GM23338 (cell line): Measurements from ENCODE around the gene POLR3E. TPM values are rescaled to one million over a fixed set of nuclear protein-coding genes. Genes with fewer than 3 reads are reported as not detected.

Experiments used
- ATAC-seq: fragments of 200-7000 bp; cut with Tn5 transposase; 3 replicates; pipeline ENCODE4 v1.9.1; 2020
- DNase-seq: peaks from one replicate; pipeline ENCODE4 v3.0.0-alpha.2; 2015; ENCODE audit warnings: low spot score
- H2AFZ ChIP-seq: fragments of 200-600 bp; sonication (generic); 2 replicates; pipeline ENCODE4 v1.8.0; 2016; ENCODE audit warnings: antibody characterized with exemption, mild to moderate bottlenecking, moderate library complexity
- H3F3A ChIP-seq: fragments of 200-600 bp; sonication (generic); replicated peaks from 2 replicates; pipeline ENCODE4 v1.8.0; 2017; ENCODE audit warnings: antibody characterized with exemption, mixed run types, low read depth
- H3K27ac ChIP-seq: fragments of 200-600 bp; sonication (generic); 2 replicates; pipeline ENCODE4 v1.6.1; 2016; ENCODE audit warnings: low read depth
- H3K27me3 ChIP-seq: fragments of 200-600 bp; sonication (generic); 2 replicates; pipeline ENCODE4 v1.8.0; 2016; ENCODE audit warnings: mild to moderate bottlenecking, mixed run types, moderate library complexity; ENCODE audit not compliant: insufficient read depth
- H3K36me3 ChIP-seq: fragments of 200-600 bp; sonication (generic); 2 replicates; pipeline ENCODE4 v1.8.0; 2016; ENCODE audit warnings: mild to moderate bottlenecking; ENCODE audit not compliant: insufficient read depth
- H3K4me1 ChIP-seq: fragments of 200-600 bp; sonication (generic); 2 replicates; pipeline ENCODE4 v1.8.0; 2016; ENCODE audit warnings: mild to moderate bottlenecking, moderate library complexity; ENCODE audit not compliant: insufficient read depth
- H3K4me2 ChIP-seq: fragments of 200-600 bp; sonication (generic); 2 replicates; pipeline ENCODE4 v1.7.1; 2017; ENCODE audit warnings: mixed run types
- H3K4me3 ChIP-seq: fragments of 200-600 bp; sonication (generic); 2 replicates; pipeline ENCODE4 v1.6.1; 2016; ENCODE audit warnings: mixed run types
- H3K79me2 ChIP-seq: fragments of 200-600 bp; sonication (generic); replicated peaks from 2 replicates; pipeline ENCODE4 v1.8.0; 2017; ENCODE audit warnings: mild to moderate bottlenecking; ENCODE audit not compliant: insufficient read depth
- H3K9me2 ChIP-seq: fragments of 200-600 bp; sonication (generic); 2 replicates; pipeline ENCODE4 v1.8.0; 2017; ENCODE audit not compliant: insufficient read depth
- H4K20me1 ChIP-seq: fragments of 200-600 bp; sonication (generic); replicated peaks from 2 replicates; pipeline ENCODE4 v1.8.0; 2017; ENCODE audit warnings: mild to moderate bottlenecking; ENCODE audit not compliant: insufficient read depth
- H3K27ac Mint-ChIP-seq: 2 replicates; pipeline ENCODE4 v1.8.0; 2020; ENCODE audit warnings: inconsistent platforms, mild to moderate bottlenecking, moderate library complexity, mixed read lengths
- H3K27me3 Mint-ChIP-seq: 3 replicates; pipeline ENCODE4 v1.8.0; 2022; ENCODE audit warnings: low read depth, mild to moderate bottlenecking, moderate library complexity, mixed read lengths, inconsistent platforms; ENCODE audit not compliant: insufficient read depth, poor library complexity
- H3K36me3 Mint-ChIP-seq: 3 replicates; pipeline ENCODE4 v1.8.0; 2021; ENCODE audit warnings: low read depth, mild to moderate bottlenecking, inconsistent platforms, moderate library complexity, mixed read lengths
- H3K4me1 Mint-ChIP-seq: 3 replicates; pipeline ENCODE4 v1.8.0; 2020; ENCODE audit warnings: mild to moderate bottlenecking, inconsistent platforms, mixed read lengths
- H3K4me3 Mint-ChIP-seq: 3 replicates; pipeline ENCODE4 v1.8.0; 2021; ENCODE audit warnings: moderate library complexity, mild to moderate bottlenecking, inconsistent platforms, mixed read lengths
- H3K9me3 Mint-ChIP-seq: 3 replicates; pipeline ENCODE4 v1.8.0; 2020; ENCODE audit warnings: moderate library complexity, mild to moderate bottlenecking, inconsistent platforms, mixed read lengths
- CREB1 ChIP-seq: fragments of 250-450 bp; sonication (Bioruptor Pico); IDR thresholded peaks from 2 replicates; pipeline ENCODE4 v1.5.0; 2020; ENCODE audit warnings: low read depth, mild to moderate bottlenecking, moderate library complexity
- CTCF ChIP-seq, 2 experiments: fragments of 200-600 bp in 1 of 2; sonication (generic) in 1 of 2; conservative IDR thresholded peaks; 2 replicates each; pipeline versions ENCODE4 v1.5.1 to v1.6.1; 2016 to 2017; ENCODE audit warnings: antibody characterized with exemption in 2 of 2, low read depth in 2 of 2, mild to moderate bottlenecking in 2 of 2, moderate library complexity in 1 of 2
- ETS1 ChIP-seq: IDR thresholded peaks from 2 replicates; pipeline ENCODE4 v1.6.1; 2016; ENCODE audit warnings: antibody characterized with exemption
- NANOG ChIP-seq: IDR thresholded peaks from 2 replicates; pipeline ENCODE4 v1.6.1; 2016; ENCODE audit warnings: antibody characterized with exemption, borderline replicate concordance
- POLR2AphosphoS5 ChIP-seq: IDR thresholded peaks from 2 replicates; pipeline ENCODE4 v1.6.1; 2016; ENCODE audit warnings: antibody characterized with exemption, low read depth
- STAT1 ChIP-seq: IDR thresholded peaks from one replicate; pipeline ENCODE4 v1.6.1; 2016; ENCODE audit warnings: antibody characterized with exemption; ENCODE audit not compliant: unreplicated experiment
- ZNF114 ChIP-seq: fragments of 250-450 bp; sonication (Bioruptor Pico); IDR thresholded peaks from 2 replicates; pipeline ENCODE4 v1.5.0; 2020; ENCODE audit warnings: mild to moderate bottlenecking, moderate library complexity
- ZNF331 ChIP-seq: fragments of 250-450 bp; sonication (Bioruptor Pico); IDR thresholded peaks from 2 replicates; pipeline ENCODE4 v1.5.0; 2020; ENCODE audit warnings: low read depth, mild to moderate bottlenecking, moderate library complexity
- ZNF462 ChIP-seq: fragments of 250-450 bp; sonication (Bioruptor Pico); IDR thresholded peaks from 2 replicates; pipeline ENCODE4 v1.5.0; 2020; ENCODE audit warnings: mild to moderate bottlenecking, moderate library complexity
- polyA plus RNA-seq: library from polyadenylated mRNA; unstranded; fragments of >200 nt; fragmentation: Nextera tagmentation; extraction: Ambion mirVana; gene quantifications from 2 replicates; pipeline ENCODE4 v1.2.1, GENCODE V29; 2016
- total RNA-seq: library from RNA; depleted of rRNA; stranded (reverse); fragments of >200 nt; shearing (Covaris generic); gene quantifications from 2 replicates; pipeline ENCODE4 v1.2.3, GENCODE V29; 2014

Gene POLR3E
- total and polyA plus RNA-seq, 2 experiments from 2014 or later: 62.7 to 141 TPM

- peaks cover 12% of the 10 kb centered on the region for H3K27me3 Mint-ChIP-seq
- Histone ChIP-seq H3K36me3 (no peaks in the 10 kb centered on the region), H2AFZ (peak within 1 kb of the TSS; percentile 70), H3K27me3 (peaks cover 13% of the 10 kb centered on the region), H3K4me1 (peaks cover 30% of the 10 kb centered on the region), H3K27ac (peak within 1 kb of the TSS; percentile 81; the same call in 1 of the 2 replicates), H3K79me2 (peaks cover 46% of the 10 kb centered on the region), H3F3A (0 out of 2 replicates have a peak, but pooled peaks cover 5% of the 10 kb centered on the region), H3K4me2 (peak within 1 kb of the TSS; percentile 98), H4K20me1 (peaks cover 20% of the 10 kb centered on the region), H3K9me2 (no peaks in the 10 kb centered on the region), H3K4me3 (peak within 1 kb of the TSS; percentile 93)
- H3K27ac Mint-ChIP-seq: peak within 1 kb of the TSS; percentile 91
- DNase-seq (peak; percentile 99), ATAC-seq (peak; percentile 93)
- H3K4me3 Mint-ChIP-seq: peak within 1 kb of the TSS; percentile 92
- H3K36me3 Mint-ChIP-seq: peaks cover 8% of the 10 kb centered on the region
- no peaks in the 10 kb centered on the region for H3K9me3 Mint-ChIP-seq
- no peak for TF ChIP-seq ZNF114 (CRISPR knock-in tag)
- peak; percentile 88 for TF ChIP-seq POLR2AphosphoS5
- no peak; the same call in 1 of the 2 replicates for TF ChIP-seq CREB1 (CRISPR knock-in tag)
- no peak for TF ChIP-seq ZNF462 (CRISPR knock-in tag)
- no peak for TF ChIP-seq ZNF331 (CRISPR knock-in tag)
- TF ChIP-seq NANOG: no peak
- TF ChIP-seq STAT1: no peak
- no peak for TF ChIP-seq CTCF (conservative IDR thresholded peaks at IDR 0.05; ENCODE audit: low read depth in 2 of 2)
- 0 out of 2 replicates have a peak, but pooled peaks have one; percentile 28 for TF ChIP-seq ETS1
- peaks cover 36% of the 10 kb centered on the region for H3K4me1 Mint-ChIP-seq
Measured at GRCh38 chr16:22374311-22375116, 77.3 kb downstream of the POLR3E start, which contains the start of gene CDR2. CDR2 (minus strand) TSS chr16:22374619; CDS start chr16:22374309, 310 bp downstream.
